Panc1 (cell line): ENCODE results near the gene NDRG2. TPM values are rescaled to one million over a fixed set of nuclear protein-coding genes. Genes with fewer than 3 reads are reported as not detected.

Experiments
- ATAC-seq: fragments of 200-7000 bp; cut with Tn5 transposase; 2 replicates; pipeline ENCODE4 v1.9.1; 2020; ENCODE audit warnings: mild to moderate bottlenecking, moderate library complexity
- BruUV-seq: library from RNA; stranded (reverse); fragments of 400-500 nt; replicated peaks from 2 replicates; lab custom pipeline; 2021; lab: Mats Ljungman, UMichigan
- CTCF ChIA-PET: fragments of 300-600 bp; sonication (Branson Sonifier 250); formaldehyde crosslinking; loops from one replicate; lab custom pipeline; 2022; ENCODE audit warnings: antibody characterized with exemption; lab: Charles Lee
- POLR2A ChIA-PET: fragments of 300-600 bp; sonication (Branson Sonifier 250); formaldehyde crosslinking; loops from one replicate; lab custom pipeline; 2022; ENCODE audit warnings: antibody characterized with exemption; lab: Charles Lee
- DNase-seq: peaks from one replicate; pipeline ENCODE4 v3.0.0-alpha.2; 2010; ENCODE audit warnings: low read depth, low spot score
- H3K27ac ChIP-seq: 2 replicates; pipeline ENCODE4 v1.5.1; 2011; ENCODE audit warnings: mild to moderate bottlenecking, low read length, inconsistent platforms
- H3K27me3 ChIP-seq: fragments of 200-500 bp; sonication (Bioruptor generic); 2 replicates; pipeline ENCODE4 v1.6.0; 2014; ENCODE audit warnings: low read length, inconsistent platforms; ENCODE audit not compliant: control insufficient read depth, insufficient read depth
- H3K36me3 ChIP-seq: fragments of 200-500 bp; sonication (Bioruptor generic); 2 replicates; pipeline ENCODE4 v1.5.1; 2014; ENCODE audit warnings: inconsistent platforms, mild to moderate bottlenecking, low read length, moderate library complexity; ENCODE audit not compliant: control insufficient read depth, insufficient read depth
- H3K4me1 ChIP-seq: 2 replicates; pipeline ENCODE4 v1.5.1; 2011; ENCODE audit warnings: inconsistent platforms, mild to moderate bottlenecking, low read length, moderate library complexity; ENCODE audit not compliant: control insufficient read depth, insufficient read depth
- H3K4me3 ChIP-seq, 2 experiments: 2 replicates each; pipeline ENCODE4 v1.5.1; 2011 to 2012; ENCODE audit warnings: low read depth in 2 of 2, low read length in 2 of 2, mild to moderate bottlenecking in 2 of 2, inconsistent platforms in 1 of 2, moderate library complexity in 1 of 2
- H3K9me3 ChIP-seq: fragments of 200-500 bp; sonication (Bioruptor generic); 2 replicates; pipeline ENCODE4 v1.5.1; 2014; ENCODE audit warnings: low read depth, mild to moderate bottlenecking, inconsistent platforms, low read length, moderate library complexity; ENCODE audit not compliant: control insufficient read depth, insufficient read depth
- CTCF ChIP-seq: fragments of 450-650 bp; IDR thresholded peaks from 2 replicates; pipeline ENCODE4 v1.5.1; 2017; ENCODE audit warnings: mild to moderate bottlenecking
- POLR2AphosphoS5 ChIP-seq: IDR thresholded peaks from 2 replicates; pipeline ENCODE4 v1.6.1; 2012; ENCODE audit warnings: mild to moderate bottlenecking, low read depth, low read length, moderate library complexity
- REST ChIP-seq, 2 experiments: IDR thresholded peaks; 2 replicates each; pipeline ENCODE4 v1.6.1; 2011 to 2012; ENCODE audit warnings: low read depth in 2 of 2, control low read depth in 1 of 2, low read length in 1 of 2, mild to moderate bottlenecking in 1 of 2, moderate library complexity in 1 of 2; ENCODE audit not compliant: insufficient read depth in 1 of 2
- SIN3A ChIP-seq: IDR thresholded peaks from 2 replicates; pipeline ENCODE4 v1.6.1; 2012; ENCODE audit warnings: low read depth, mild to moderate bottlenecking, low read length, moderate library complexity, borderline replicate concordance; ENCODE audit not compliant: insufficient read depth
- TCF7L2 ChIP-seq: IDR thresholded peaks from 2 replicates; pipeline ENCODE4 v1.6.1; 2011; ENCODE audit warnings: mild to moderate bottlenecking, low read depth, low read length, inconsistent platforms
- in situ Hi-C: cut with HindIII; loops from 2 replicates; pipeline ENCODE4 v1.10.0; 2016; ENCODE audit warnings: low sequenced_read_pairs, low pct_unique_long_range_greater_than_20kb
- intact Hi-C: fragments of 100-400 bp; cut with micrococcal nuclease; formaldehyde crosslinking; loops from one replicate; pipeline ENCODE4 v1.10.0; 2022; ENCODE audit not compliant: unreplicated experiment
- total RNA-seq: library from RNA; stranded (reverse); gene quantifications from one replicate; pipeline ENCODE4 v1.2.1, GENCODE V29; 2021; ENCODE audit not compliant: unreplicated experiment

The NDRG2 gene
- total RNA-seq, 1 experiment from 2014 or later = 1.6 TPM

- intact Hi-C loops = no loop called here
These were observed 29.4 kb upstream of the NDRG2 start for GRCh38 chr14:21054123-21054767.

More at GRCh38 chr14:21054123-21054767, 29.4 kb upstream of the NDRG2 start:
- H3K36me3 ChIP-seq = no peaks in the 10 kb centered on the region
- H3K27me3 ChIP-seq = no peaks in the 10 kb centered on the region
- ATAC-seq = no peak
- TF ChIP-seq REST (IDR thresholded peaks at IDR 0.05; ENCODE audit: insufficient read depth in 1 of 2, low read depth in 2 of 2, low read length in 1 of 2) = no peak
- no peak for TF ChIP-seq CTCF
- TF ChIP-seq POLR2AphosphoS5 = no peak
- no peak for TF ChIP-seq TCF7L2
- no peak for TF ChIP-seq SIN3A
- H3K27ac ChIP-seq = no peak overlapping the region
- CTCF ChIA-PET = interaction anchor here (0.6 kb wide), 1 partner anchor 33 kb away, joined by 4 read pairs; no protein-coding TSS in a partner anchor
- no peak overlapping the region for H3K4me3 ChIP-seq
- H3K4me1 ChIP-seq = no peaks in the 10 kb centered on the region
- no peak for DNase-seq
- H3K9me3 ChIP-seq = no peaks in the 10 kb centered on the region
- POLR2A ChIA-PET = no interaction called here
- in situ Hi-C loops = no loop called here
- BruUV-seq = no TSS peak
